HEK293 (cell line): ENCODE data around the gene ACTRT2.

Experiments
- ATF2 ChIP-seq: fragments of 450-650 bp; formaldehyde crosslinking; IDR thresholded peaks from 2 replicates; pipeline ENCODE4 v1.5.1; 2016; ENCODE audit warnings: missing biosample characterization, missing genetic modification characterization, low read depth
- GLI4 ChIP-seq: fragments of 450-650 bp; formaldehyde crosslinking; IDR thresholded peaks from 2 replicates; pipeline ENCODE4 v1.5.1; 2016; ENCODE audit warnings: missing biosample characterization, missing genetic modification characterization
- INSM2 ChIP-seq: fragments of 450-650 bp; formaldehyde crosslinking; IDR thresholded peaks from 2 replicates; pipeline ENCODE4 v1.5.1; 2016; ENCODE audit warnings: missing biosample characterization, missing genetic modification characterization
- MZF1 ChIP-seq: fragments of 450-650 bp; formaldehyde crosslinking; IDR thresholded peaks from 2 replicates; pipeline ENCODE4 v1.5.1; 2017; ENCODE audit warnings: missing biosample characterization, missing genetic modification characterization, borderline replicate concordance
- ZNF114 ChIP-seq: fragments of 450-650 bp; formaldehyde crosslinking; IDR thresholded peaks from 2 replicates; pipeline ENCODE4 v1.5.0; 2017; ENCODE audit warnings: missing biosample characterization, missing genetic modification characterization
- ZNF132 ChIP-seq: fragments of 450-650 bp; formaldehyde crosslinking; IDR thresholded peaks from 2 replicates; pipeline ENCODE4 v1.5.1; 2017; ENCODE audit warnings: missing biosample characterization, missing genetic modification characterization, borderline replicate concordance
- ZNF18 ChIP-seq: fragments of 450-650 bp; formaldehyde crosslinking; IDR thresholded peaks from 2 replicates; pipeline ENCODE4 v1.5.1; 2016; ENCODE audit warnings: missing biosample characterization, missing genetic modification characterization
- ZNF211 ChIP-seq: fragments of 450-650 bp; formaldehyde crosslinking; IDR thresholded peaks from 2 replicates; pipeline ENCODE4 v1.5.1; 2016; ENCODE audit warnings: low read depth, missing biosample characterization, missing genetic modification characterization
- ZNF324 ChIP-seq: fragments of 450-650 bp; formaldehyde crosslinking; IDR thresholded peaks from 2 replicates; pipeline ENCODE4 v1.5.1; 2016; ENCODE audit warnings: missing biosample characterization, missing genetic modification characterization
- ZNF350 ChIP-seq: fragments of 450-650 bp; formaldehyde crosslinking; IDR thresholded peaks from 2 replicates; pipeline ENCODE4 v1.5.0; 2017; ENCODE audit warnings: missing biosample characterization, mild to moderate bottlenecking, missing genetic modification characterization
- ZNF449 ChIP-seq: fragments of 450-650 bp; formaldehyde crosslinking; IDR thresholded peaks from 2 replicates; pipeline ENCODE4 v1.5.1; 2017; ENCODE audit warnings: missing biosample characterization, mild to moderate bottlenecking, missing genetic modification characterization, moderate library complexity
- ZNF544 ChIP-seq: fragments of 450-650 bp; formaldehyde crosslinking; IDR thresholded peaks from 2 replicates; pipeline ENCODE4 v1.5.0; 2017; ENCODE audit warnings: missing biosample characterization, missing genetic modification characterization
- ZNF621 ChIP-seq: fragments of 450-650 bp; formaldehyde crosslinking; IDR thresholded peaks from 2 replicates; pipeline ENCODE4 v1.5.1; 2017; ENCODE audit warnings: missing biosample characterization, missing genetic modification characterization
- ZNF639 ChIP-seq: fragments of 450-650 bp; formaldehyde crosslinking; IDR thresholded peaks from 2 replicates; pipeline ENCODE4 v1.5.1; 2016; ENCODE audit warnings: missing biosample characterization, missing genetic modification characterization
- ZNF776 ChIP-seq: fragments of 450-650 bp; formaldehyde crosslinking; IDR thresholded peaks from 2 replicates; pipeline ENCODE4 v1.5.0; 2017; ENCODE audit warnings: missing biosample characterization, missing genetic modification characterization, borderline replicate concordance
- ZNF777 ChIP-seq: fragments of 450-650 bp; formaldehyde crosslinking; IDR thresholded peaks from 2 replicates; pipeline ENCODE4 v1.5.1; 2017; ENCODE audit warnings: missing biosample characterization, missing genetic modification characterization, borderline replicate concordance
- TF ChIP-seq, protein P1 (sequence below): fragments of 450-650 bp; formaldehyde crosslinking; IDR thresholded peaks from 2 replicates; pipeline ENCODE4 v1.5.0; 2017; ENCODE audit warnings: missing biosample characterization, missing genetic modification characterization, borderline replicate concordance
- TF ChIP-seq, protein P2 (sequence below): fragments of 450-650 bp; formaldehyde crosslinking; optimal IDR thresholded peaks from 2 replicates; pipeline ENCODE3; 2016; ENCODE audit warnings: missing biosample characterization, mild to moderate bottlenecking, missing genetic modification characterization
- TF ChIP-seq, protein P3 (sequence below): fragments of 450-650 bp; IDR thresholded peaks from 2 replicates; pipeline ENCODE4 v1.5.1; 2018; ENCODE audit warnings: missing biosample characterization, missing genetic modification characterization
- TF ChIP-seq, protein P4 (sequence below): sonication (generic); formaldehyde crosslinking; IDR thresholded peaks from 2 replicates; pipeline ENCODE4 v1.8.1; 2022; ENCODE audit warnings: mild to moderate bottlenecking, moderate library complexity, missing genetic modification reagents

ACTRT2 gene

GRCh38 chr1:3026124-3026523, 4.9 kb downstream of the ACTRT2 start (continued):
- no peak for TF ChIP-seq ZNF18
- TF ChIP-seq ZNF324 (tag by site-specific recombination), result no peak
- no peak for TF ChIP-seq ZNF639 (tag by site-specific recombination)
- TF ChIP-seq, protein P1, sequence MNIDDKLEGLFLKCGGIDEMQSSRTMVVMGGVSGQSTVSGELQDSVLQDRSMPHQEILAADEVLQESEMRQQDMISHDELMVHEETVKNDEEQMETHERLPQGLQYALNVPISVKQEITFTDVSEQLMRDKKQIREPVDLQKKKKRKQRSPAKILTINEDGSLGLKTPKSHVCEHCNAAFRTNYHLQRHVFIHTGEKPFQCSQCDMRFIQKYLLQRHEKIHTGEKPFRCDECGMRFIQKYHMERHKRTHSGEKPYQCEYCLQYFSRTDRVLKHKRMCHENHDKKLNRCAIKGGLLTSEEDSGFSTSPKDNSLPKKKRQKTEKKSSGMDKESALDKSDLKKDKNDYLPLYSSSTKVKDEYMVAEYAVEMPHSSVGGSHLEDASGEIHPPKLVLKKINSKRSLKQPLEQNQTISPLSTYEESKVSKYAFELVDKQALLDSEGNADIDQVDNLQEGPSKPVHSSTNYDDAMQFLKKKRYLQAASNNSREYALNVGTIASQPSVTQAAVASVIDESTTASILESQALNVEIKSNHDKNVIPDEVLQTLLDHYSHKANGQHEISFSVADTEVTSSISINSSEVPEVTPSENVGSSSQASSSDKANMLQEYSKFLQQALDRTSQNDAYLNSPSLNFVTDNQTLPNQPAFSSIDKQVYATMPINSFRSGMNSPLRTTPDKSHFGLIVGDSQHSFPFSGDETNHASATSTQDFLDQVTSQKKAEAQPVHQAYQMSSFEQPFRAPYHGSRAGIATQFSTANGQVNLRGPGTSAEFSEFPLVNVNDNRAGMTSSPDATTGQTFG (tag by site-specific recombination), result 0 out of 2 replicates have a peak, but pooled peaks have one; percentile 44
- TF ChIP-seq, protein P2, sequence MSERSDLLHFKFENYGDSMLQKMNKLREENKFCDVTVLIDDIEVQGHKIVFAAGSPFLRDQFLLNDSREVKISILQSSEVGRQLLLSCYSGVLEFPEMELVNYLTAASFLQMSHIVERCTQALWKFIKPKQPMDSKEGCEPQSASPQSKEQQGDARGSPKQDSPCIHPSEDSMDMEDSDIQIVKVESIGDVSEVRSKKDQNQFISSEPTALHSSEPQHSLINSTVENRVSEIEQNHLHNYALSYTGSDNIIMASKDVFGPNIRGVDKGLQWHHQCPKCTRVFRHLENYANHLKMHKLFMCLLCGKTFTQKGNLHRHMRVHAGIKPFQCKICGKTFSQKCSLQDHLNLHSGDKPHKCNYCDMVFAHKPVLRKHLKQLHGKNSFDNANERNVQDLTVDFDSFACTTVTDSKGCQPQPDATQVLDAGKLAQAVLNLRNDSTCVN (tag by site-specific recombination), result no peak
- TF ChIP-seq, protein P3, sequence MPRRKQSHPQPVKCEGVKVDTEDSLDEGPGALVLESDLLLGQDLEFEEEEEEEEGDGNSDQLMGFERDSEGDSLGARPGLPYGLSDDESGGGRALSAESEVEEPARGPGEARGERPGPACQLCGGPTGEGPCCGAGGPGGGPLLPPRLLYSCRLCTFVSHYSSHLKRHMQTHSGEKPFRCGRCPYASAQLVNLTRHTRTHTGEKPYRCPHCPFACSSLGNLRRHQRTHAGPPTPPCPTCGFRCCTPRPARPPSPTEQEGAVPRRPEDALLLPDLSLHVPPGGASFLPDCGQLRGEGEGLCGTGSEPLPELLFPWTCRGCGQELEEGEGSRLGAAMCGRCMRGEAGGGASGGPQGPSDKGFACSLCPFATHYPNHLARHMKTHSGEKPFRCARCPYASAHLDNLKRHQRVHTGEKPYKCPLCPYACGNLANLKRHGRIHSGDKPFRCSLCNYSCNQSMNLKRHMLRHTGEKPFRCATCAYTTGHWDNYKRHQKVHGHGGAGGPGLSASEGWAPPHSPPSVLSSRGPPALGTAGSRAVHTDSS (tag by site-specific recombination), result peak; percentile 99
- peak; percentile 80; the same call in 1 of the 2 replicates for TF ChIP-seq ZNF776 (tag by site-specific recombination)
- 0 out of 2 replicates have a peak, but pooled peaks have one; percentile 55 for TF ChIP-seq ZNF114
- TF ChIP-seq ZNF211 (tag by site-specific recombination), result peak; percentile 55
- TF ChIP-seq ZNF449 (tag by site-specific recombination), result no peak
- TF ChIP-seq GLI4 (tag by site-specific recombination), result peak; percentile 48; the same call in 1 of the 2 replicates
- no peak for TF ChIP-seq MZF1 (tag by site-specific recombination)
- no peak for TF ChIP-seq ATF2 (tag by site-specific recombination)
- TF ChIP-seq ZNF544 (tag by site-specific recombination), result 0 out of 2 replicates have a peak, but pooled peaks have one; percentile 39
- TF ChIP-seq ZNF777, result no peak
- TF ChIP-seq, protein P4, sequence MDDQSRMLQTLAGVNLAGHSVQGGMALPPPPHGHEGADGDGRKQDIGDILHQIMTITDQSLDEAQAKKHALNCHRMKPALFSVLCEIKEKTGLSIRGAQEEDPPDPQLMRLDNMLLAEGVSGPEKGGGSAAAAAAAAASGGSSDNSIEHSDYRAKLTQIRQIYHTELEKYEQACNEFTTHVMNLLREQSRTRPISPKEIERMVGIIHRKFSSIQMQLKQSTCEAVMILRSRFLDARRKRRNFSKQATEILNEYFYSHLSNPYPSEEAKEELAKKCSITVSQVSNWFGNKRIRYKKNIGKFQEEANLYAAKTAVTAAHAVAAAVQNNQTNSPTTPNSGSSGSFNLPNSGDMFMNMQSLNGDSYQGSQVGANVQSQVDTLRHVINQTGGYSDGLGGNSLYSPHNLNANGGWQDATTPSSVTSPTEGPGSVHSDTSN (CRISPR knock-in tag), result no peak
- TF ChIP-seq INSM2 (tag by site-specific recombination), result no peak
- no peak for TF ChIP-seq ZNF132 (tag by site-specific recombination)
- TF ChIP-seq ZNF621 (tag by site-specific recombination), result 0 out of 2 replicates have a peak, but pooled peaks have one; percentile 80
- no peak for TF ChIP-seq ZNF350 (tag by site-specific recombination)
